Fibroblast of the conjunctiva (primary cell): ENCODE results near the gene CEP72.
"Not testable (repeated sequence)": the region's sequence is repeated elsewhere in the genome, so short reads cannot be mapped to it uniquely, and the experiment has no call there.

Experiments used
- DNase-seq: peaks from one replicate; pipeline ENCODE4 v3.0.0-alpha.2; 2010; ENCODE audit warnings: low read depth

Gene CEP72

DNA sequence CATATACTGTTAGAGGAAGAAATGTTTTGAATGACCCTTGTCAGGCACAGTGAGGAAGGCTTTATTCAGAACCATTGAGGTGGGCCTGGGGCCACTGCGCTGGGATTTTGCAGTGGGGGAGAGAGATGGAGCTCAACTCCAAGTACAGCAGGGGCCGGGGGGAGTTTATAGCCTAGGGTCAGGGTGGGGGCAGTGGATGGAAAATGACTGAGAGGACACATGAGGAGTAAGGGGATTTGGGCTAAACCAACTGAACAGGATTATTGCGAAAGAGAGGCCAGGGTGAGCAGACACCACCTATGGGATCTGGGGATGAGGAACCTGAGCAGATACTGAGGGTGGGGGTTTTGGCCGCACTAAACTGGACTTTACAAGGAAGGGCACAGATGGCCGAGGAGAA is 6.3 kb downstream of the CEP72 start:
- DNase-seq = no peak

DNA sequence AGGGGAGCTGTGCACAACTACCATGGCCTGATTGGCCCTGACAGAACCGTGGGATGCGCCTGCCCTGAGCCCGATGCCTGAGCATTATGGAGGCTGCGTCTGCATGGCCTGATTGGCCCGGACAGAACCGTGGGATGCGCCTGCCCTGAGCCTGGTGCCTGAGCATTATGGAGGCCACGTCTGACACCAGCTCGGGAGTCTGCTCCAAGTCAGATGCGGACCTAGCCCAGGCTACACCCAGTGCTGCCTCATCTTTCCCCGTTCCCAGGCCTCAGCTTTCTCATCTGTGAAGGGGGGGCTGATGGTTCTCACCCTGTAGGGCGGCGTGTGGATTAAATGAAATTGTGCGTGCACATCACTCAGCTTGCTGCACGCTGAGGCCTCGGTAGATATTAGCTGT is 7.3 kb downstream of the CEP72 start:
- no peak for DNase-seq

DNA sequence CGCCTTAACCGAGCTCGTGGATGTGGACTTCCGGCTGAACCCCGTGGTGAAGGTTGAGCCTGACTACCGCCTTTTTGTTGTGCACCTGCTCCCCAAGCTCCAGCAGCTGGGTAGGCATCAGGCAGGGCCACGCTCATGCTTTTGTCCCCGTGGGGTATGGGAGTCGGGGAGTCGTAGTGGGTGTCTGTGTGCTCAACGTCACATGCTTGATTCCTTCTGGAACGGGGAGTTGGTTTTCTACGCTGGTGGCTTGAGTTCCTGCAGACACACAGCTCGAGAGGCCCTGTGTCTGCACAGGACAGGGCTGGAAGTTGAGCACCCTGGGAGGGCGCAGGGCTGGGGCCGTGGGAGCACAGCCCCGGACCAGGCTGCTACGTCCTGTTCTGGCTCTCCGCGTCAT is 8.0 kb downstream of the CEP72 start:
- no peak for DNase-seq

DNA sequence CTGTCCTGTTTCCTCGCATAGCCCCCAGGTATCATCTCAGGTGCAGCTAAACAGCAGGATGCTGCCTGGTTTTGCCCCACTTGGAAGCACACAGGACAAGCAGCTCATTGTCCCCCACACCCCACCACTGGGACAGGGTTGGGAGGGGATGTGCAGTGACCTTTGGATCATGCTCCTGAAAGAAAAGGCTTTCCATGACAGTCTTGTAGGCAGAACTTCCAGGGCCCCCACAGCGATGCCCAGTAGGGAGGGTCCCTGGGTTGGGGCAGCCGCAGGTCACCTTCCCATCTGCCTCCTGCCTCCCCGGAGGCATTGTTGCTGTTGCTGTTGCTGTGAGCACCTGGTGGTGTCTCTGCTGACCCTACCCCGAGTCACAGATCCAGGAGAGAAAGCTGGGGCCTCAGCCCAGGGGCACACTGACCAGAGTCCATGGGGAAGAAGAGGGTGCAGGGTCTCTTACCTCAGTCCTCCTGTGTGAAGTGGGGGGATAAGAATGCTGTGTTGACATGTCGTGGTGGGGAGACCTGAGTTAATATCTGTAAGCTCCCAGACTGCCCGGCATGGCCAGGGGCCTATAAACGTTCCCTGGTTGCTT is 8.5 kb downstream of the CEP72 start:
- DNase-seq = no peak

DNA sequence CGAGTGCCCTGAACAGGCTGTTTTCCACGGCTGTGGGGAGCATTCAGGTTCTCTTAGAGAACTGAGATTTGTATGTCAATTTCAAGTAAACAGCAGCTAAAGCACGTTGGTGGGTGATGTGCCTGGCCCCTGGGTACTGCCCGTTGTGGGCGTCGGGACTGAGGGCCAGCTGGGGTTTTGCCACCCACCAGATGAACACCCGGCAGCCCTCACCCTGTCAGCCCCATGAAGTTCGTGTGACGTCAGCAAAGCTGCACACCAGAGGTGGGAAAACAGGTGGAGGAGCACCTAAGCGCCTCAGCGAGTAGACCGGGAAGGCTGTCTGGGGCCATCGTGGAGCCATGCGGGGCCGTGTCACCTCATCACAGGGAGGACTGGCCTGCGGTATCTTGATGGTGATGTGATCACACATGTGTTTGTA is 9.2 kb downstream of the CEP72 start:
- no peak for DNase-seq

DNA sequence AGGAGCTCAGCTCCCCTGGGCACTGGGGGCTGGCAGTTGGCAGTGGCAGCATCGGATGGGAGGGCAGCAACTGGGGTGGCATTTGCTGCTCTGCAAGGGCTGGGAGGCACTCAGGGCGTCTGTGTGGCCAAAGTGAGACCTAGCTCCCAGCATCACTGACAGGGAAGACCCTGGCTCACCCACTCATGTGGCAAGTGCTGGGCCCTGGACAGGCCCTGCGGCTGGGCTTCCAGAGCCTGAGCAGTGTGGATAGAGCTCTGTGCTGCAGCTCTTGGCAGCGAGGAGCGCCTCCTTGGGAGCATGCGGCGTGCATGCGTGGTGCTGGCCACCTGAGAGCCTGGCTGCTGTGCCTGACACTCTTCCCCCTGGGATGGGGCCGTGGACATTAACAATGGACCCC is 10.2 kb downstream of the CEP72 start:
- no peak for DNase-seq

DNA sequence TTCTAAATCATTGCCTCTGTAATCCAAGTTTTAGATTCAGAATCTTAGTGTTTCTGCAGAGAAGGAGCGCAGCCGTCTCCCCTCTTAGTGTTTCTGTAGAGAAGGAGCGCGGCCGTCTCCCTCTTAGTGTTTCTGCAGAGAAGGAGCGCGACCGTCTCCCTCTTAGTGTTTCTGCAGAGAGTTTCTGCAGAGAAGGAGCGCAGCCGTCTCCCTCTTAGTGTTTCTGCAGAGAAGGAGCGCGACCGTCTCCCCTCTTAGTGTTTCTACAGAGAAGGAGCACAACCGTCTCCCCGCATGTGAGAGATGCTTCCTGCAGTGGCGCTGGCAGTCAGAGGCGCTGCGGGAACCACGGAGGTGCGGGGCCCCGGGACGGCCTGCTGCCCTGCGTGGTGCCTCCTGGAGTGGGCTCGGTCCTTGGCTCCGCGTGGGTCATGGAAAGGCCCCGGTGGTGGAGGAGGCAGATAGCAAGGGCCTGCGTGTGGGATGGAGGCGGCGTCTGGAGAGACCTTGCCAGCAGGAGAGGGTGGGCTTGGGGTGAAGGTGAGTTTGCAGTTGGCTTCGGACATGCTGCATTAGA is 10.9 kb downstream of the CEP72 start:
- no peak for DNase-seq

DNA sequence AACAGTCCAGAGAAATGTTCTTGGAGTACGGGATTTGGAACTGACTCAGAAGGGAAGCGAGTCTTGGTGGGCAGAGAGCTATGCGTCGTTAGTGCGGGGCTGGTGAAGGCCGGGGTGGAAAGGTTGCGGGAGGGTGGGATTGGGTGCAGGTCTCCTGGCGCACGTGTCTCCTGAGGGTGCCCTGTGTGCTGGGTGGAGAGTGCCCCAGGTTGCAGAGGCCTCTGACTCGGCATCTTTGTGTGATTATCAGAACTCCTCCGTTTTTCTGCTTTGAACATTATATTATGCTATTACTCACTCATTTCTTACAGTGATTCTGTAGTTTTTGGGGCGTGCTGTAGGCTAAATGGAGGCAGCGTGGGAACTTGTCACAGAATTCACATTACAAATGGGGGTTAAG is 11.4 kb downstream of the CEP72 start:
- DNase-seq = no peak

DNA sequence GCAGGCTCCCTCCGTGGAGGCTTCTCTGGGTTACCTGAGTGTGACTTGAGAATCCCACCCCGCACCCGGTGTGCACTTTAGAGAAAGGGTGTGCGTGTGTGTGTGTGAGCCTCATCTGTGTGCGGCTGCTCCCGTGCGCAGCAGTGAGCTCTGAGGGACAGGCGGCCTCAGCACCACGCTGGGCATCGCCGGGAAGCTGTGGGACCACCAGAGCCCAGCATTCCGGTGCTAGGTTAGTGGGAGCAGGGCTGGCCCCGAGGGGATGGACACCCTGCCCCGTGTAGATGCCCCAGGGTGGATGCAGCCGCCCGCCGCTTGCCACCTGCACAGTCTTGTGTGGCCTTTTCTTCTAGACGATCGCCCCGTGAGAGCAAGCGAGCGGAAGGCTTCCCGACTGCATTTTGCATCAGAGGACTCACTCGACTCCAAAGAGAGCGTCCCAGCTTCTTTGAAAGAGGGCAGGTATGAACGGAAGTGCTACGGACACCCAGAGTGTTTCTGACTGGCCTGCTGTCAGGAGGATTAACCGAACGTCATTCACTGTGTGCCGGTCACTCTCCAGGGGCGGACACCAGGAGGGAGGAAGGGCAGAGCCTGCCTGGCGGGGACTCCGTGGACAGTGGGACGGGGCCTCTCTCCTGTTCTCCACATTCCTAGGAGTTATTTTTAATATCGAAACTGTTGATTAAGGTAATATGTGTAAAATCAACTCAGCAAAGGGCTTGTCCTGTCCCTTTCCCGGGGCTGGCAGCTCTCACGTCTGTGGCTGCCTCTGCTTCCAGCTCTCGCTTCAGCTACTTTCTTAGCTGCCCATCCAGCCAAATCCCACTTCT is 12.2 kb downstream of the CEP72 start:
- DNase-seq = no peak

DNA sequence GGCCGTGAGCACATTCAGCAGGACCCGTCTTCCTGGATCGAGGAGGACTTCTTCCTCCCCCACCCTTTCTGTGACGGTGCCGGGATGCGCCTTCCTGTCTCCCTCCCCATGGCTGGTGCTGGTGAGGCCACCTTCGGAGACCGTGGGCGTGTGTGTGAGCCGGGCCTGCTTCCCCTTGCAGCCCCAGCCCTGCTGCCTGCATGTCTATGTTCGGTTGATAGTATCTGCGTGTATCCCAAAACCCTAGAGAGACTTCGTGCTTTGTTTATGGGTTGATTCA is 12.8 kb downstream of the CEP72 start:
- no peak for DNase-seq

DNA sequence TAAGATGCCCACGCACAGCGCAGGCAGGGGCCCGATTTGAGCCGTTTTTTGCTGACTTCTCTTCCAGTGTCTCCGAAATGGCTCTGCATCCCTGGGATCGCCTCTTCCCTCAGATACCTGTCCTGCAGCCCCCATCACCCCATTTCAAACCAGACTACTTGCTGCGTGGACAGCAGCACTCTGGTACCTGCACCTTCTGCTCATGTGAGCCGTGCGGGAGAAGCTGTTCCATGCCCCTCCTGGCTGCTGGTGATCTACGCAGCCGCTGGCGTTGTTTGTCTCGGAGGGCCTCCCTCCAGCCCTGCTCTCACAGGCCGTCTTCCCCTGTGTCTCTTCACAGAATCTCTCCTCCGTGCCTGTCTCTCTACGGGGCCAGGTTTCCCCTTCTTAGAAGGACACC is 13.4 kb downstream of the CEP72 start:
- DNase-seq = no peak

DNA sequence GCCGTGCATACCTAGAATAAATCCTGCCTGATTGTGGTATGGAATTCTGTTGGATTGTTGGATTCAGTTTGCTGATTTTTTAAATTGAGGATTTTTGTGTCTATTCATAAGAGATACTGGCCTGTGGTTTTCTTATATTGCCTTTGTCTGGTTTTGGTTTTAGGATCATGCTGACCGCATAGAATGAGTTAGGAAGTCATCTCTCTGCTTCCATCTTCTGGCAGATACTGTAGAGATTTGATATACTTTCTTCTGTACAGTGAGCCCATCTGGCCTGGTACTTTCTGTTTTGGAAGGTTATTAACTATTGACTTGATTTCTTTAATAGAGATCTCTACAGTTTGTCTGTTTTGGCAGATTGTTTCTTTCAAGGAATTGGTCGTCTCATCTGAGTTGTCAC is 14.7 kb downstream of the CEP72 start:
- DNase-seq = no peak

DNA sequence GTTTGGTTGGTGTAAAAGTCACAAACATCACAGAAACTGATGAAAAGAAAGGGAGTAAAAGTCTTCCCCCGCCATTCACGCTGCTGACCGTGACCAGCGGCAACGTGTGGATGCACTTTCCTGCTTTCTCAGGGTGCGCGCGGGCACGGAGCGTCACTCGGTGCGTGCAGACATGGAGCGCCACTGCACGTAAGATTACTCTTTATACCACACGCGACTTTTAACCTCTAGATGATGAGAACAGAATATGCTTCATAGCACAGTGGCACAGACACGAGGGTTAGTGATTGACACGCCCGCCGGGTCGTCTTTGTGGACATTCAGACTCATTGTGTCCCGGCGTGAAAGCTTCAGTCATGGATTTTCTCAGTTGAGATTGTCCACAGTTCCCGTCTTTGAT is 15.7 kb downstream of the CEP72 start:
- no peak for DNase-seq

DNA sequence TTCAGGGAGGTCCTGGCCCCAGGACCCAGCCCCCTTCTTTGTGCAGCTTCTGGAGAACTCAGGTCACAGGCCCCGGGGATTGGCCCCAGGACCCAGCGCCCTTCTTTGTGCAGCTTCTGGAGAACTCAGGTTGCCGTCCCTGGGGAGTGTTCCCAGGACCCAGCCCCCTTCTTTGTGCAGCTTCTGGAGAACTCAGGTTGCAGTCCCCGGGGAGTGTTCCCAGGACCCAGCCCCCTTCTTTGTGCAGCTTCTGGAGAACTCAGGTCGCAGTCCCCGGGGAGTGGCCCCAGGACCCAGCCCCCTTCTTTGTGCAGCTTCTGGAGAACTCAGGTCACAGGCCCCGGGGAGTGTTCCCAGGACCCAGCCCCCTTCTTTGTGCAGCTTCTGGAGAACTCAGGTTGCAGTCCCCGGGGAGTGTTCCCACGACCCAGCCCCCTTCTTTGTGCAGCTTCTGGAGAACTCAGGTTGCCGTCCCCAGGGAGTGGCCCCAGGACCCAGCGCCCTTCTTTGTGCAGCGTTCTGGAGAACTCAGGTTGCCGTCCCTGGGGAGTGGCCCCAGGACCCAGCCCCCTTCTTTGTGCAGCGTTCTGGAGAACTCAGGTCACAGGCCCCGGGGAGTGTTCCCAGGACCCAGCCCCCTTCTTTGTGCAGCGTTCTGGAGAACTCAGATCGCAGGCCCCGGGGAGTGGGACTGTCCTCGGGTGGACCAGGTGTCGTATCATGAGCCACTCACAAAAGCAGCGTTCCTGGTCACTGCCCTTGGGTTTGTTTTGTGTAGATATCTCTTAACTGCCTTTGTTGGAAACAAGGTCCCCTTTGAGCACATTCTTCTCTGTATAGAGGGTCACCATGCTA is 16.4 kb downstream of the CEP72 start:
- not testable (repeated sequence) for DNase-seq

DNA sequence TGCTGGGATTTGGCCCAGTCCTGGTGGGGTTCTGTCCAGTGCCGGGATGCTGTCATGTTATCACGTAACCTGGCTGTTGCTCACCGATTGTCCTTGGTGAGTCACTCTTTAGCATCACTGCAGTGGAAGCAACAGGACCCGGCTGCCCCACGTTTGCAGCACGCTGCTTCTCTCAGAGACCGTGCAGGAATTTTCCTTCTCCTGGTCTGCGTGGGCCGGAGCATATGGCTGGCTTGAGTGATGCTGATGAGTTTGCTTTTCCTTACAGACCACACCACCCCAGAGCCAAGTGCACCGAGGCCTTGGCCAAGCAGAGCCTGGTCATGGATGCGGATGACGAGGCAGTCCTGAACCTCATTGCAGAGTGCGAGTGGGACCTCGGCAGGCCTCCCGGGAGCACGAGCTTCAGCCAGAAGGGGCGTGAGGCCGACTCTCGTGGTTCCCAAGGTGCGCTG is 21.4 kb downstream of the CEP72 start:
- no peak for DNase-seq

DNA sequence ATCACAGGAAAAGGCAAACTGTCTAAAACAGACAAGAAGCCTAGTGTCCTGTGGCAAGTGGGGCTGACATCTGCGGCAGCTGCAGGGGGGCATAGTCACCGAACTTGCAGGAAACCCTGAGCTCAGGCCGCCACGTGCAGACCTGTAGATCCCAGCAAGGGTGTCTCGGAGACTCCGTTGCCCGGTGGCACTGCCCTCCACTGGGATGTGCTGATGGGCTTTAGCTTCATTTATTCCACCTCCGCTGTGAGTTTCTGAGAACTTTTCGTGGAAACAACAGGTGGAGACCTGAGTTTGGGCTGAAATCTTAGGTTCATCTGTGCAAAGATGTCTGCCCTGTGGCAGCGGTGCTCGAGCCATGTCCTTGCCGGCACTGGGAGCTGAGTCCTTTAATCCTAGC is 22.1 kb downstream of the CEP72 start:
- no peak for DNase-seq

DNA sequence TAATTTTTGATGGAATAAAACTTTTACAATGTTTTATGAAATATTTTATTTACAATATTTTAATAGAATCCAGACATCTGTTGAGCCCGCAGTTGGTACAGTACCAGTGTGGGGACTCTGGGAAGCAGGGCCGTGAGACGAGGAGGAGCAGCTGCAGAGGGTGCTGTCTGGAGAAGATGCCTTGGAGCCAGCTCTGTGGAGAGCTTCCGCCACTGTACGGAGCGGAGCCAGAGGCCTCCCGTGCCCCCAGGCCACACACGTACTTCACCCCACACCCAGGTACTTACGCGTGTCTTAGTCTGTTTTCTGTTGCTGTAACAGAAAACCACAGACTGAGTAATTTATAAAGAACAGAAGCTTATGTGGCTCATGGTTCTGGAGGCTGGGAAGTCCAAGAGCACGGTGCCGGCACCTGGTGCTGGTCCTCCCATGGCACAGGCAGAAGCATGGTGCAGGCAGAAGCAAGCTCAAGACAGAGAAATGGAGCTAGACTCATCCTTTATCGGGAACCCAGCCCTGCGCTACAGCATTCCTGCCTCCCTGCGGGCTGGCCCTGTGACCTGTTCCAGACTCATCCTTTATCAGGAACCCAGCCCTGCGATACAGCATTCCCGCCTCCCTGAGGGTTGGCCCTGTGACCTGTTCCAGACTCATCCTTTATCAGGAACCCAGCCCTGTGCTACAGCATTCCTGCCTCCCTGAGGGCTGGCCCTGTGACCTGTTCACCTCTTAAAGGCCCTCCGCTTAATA is 23.3 kb downstream of the CEP72 start:
- DNase-seq = no peak

DNA sequence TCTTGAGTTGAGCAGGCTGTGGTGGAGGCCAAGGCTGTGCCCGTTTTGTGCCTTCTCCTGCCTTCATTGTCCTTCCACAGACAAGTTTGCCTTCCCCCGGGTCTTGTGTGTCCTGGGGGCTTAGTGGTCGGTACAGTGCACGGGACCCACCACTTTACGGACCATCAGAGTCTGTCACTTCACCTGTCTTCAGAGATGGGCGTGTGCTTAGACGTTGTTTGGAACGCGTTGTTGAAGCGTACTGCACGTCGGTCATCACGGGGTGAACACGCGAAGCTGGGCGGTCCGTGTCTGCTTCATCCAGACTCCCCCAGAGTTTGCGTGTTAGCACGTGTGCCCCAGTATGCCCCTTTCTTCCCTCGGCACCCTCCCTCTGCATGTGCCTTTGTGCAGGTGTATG is 24.8 kb downstream of the CEP72 start:
- DNase-seq = no peak

DNA sequence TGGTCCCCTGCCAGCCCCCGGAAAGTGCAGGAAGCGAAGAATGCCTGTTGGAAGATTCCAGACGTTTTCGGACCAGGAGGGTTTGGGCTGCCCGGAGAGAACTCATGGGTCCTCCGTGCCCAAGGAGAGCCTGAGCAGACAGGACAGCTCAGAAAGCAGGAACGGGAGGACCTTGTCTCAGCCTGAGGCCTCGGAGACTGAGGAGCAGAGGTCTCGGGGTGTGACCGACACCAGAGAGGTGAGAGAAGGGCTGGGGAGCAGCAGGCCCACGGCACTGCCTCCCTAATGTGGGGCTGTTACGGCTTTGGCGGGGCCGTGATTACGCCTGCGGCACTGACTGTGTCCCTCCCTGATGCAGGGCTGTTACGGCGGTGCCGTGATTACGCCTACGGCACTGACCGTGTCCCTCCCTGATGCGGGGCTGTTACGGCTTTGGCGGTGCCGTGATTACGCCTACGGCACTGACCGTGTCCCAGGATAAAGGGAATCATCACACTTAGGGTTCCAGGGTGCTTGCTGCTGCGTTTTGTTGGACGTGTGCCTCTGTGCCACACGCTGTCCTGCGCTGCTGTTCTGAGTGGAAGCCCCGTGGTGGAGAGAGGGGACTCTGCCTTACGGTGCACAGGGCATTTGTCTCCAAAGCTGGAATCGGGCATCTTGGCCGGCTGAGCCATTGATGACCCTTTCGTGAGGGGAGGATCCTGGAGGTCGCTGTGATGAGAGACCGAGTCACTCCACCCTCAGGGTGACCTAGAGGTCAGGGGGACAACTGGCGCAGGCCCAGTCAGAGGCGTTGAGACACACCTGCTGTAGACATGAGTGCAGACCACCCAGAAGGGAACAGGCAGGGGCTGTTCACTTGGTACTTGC is 25.7 kb downstream of the CEP72 start:
- DNase-seq = no peak

DNA sequence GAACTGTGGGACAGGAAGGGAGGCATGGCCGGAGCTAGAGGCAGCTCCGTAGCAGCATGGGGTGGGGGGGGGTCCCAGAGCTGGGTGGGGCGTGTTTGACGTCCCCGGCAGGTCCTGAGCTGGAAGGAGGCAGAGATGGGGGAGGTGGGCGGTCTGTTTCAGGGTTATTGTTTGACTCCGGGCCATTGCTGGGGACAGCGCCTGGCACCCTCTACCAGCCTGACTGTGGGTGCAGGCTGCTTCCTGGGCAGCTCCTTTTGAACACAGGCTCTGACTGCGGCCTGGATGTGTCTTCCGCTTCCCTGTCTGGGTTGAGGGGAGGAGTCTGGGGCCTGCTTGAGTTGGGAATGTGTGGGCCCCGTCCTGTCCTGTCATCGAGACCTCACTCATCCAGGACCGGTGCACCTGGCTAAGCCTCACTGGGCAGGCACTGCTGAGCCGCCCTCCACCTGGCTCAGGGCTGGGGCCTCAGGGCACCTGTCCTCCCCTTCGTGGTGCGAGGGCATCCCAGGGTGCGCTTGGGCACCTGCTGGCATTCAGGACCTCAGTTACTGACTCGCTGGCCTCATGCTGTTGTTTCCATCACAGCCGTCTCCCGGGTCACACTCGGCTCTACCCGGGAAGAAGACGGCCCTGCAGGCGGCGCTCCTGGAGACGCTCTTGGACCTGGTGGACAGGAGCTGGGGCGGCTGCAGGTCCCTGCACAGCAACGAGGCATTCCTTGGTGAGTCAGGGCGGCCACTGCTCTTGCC is 26.5 kb downstream of the CEP72 start:
- no peak for DNase-seq

DNA sequence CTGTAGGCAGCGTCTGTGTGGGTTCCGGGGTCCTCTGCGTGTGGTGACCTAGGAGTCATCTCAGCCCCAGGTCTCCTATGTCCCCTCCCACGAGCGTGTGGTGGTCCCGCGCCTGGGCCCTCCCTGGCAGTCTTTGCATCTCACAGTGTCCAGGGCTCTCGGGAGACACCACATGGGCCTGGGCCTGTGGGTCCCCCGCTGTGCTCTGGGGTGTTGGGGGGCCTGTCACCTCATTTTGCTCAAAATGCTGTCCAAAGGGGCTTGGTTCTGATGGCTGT is 27.1 kb downstream of the CEP72 start:
- no peak for DNase-seq
